ENCODE measurements around the gene SLC30A5.
"Not testable (repeated sequence)": the region's sequence is repeated elsewhere in the genome, so short reads cannot be mapped to it uniquely, and the experiment has no call there.

SLC30A5 gene

DNA sequence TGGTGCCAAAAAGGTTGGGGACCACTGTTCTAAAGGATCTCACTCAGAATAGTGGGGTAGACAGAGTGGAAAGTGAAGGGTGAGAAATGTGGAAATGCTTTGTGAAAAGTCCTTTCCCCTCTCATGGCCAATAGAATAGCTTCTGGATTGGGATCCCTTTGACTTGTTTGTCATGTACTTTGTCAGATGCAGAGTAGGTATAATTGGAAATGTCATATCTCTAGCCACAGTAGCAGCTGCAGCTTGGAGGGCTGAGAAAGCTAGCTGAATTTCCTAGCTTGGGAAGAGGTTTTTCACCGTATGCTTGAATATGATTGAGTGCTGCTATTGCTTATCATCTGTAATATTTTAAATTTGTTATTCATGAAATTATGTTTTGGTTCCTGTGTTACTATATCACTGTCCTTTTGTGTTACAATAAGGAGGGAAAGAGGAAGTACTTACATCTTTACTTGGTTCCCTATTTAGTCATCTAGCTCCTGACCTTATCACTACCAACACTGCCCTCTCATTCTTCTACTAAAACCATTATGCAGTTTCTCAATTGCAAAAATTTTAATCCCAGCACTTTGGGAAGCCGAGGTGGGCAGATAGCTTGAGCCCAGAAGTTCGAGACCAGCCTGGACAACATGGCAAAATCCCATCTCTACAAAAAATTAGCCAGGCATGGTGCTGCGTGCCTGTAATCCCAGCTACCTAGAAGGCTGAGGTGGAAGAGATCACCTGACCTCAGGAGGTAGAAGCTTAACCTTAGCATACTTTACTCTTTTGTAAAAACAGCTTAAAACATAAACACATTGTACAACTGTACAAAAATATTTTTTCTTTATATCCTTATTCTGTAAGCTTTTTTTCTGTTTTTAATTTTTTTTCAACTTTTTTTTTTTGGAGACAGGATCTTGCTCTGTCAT is 12.4 kb downstream of the SLC30A5 start:
- peak in 1 of 2 donors; percentile 69 for DNase-seq

DNA sequence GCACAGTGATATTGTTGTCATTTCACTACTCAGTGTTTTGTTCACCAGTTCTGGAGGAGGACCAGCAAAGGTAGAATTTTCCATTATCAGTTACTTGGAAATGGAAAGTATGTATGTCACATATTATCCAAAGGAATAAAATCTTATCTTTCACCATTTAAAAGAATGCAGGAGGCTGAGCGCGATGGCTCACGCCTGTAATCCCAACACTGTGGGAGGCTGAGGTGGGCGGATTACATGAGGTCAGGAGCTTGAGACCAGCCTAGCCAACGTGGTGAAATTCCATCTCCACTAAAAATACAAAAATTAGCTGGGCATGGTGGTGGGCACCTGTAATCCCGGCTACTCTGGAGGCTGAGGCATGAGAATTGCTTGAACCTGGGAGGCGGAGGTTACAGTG is 14.6 kb downstream of the SLC30A5 start:
- not testable (repeated sequence) for DNase-seq

DNA sequence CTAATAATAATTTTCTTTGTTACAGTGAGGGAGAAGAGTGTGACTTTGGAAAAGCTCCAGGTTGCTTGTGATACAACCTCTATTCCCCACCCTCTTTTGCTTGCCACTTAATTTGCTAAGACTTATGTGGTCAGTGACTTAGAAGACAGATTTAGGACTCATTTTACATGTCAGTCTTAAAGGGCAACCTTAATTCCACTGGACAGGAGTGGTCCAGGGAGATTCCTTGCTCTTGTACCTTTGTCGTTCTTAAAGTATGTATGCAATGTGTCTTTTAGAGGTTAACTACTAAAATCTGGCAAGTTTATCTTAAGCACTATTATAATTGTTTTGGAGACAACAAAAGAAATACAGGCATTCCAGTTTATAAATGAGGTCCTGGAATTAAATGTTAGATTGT is 20.0 kb downstream of the SLC30A5 start:
- DNase-seq = no peak

DNA sequence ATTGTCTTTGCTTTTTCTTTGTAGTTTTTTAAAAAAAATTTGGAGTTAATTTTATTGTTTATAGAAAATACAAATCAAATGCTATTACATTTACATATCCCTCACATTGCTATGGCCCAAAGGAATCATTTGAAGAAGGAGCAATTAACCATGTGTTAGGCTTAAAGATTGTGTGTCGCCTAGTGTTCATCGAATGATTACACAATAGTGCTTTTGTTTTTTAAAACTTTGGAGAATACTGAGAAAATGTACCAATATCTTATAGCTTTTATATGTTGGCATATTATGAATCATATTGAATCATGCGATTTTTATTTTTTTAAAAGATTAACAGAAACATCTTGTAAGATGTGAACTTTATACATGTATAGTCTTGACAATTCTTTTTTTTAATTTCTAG is 21.7 kb downstream of the SLC30A5 start:
- DNase-seq = no peak

DNA sequence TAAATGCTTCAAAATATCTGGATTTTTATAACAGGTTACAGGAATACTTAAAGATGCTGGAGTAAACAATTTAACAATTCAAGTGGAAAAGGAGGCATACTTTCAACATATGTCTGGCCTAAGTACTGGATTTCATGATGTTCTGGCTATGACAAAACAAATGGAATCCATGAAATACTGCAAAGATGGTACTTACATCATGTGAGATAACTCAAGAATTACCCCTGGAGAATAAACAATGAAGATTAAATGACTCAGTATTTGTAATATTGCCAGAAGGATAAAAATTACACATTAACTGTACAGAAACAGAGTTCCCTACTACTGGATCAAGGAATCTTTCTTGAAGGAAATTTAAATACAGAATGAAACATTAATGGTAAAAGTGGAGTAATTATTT is 35.6 kb downstream of the SLC30A5 start:
- no peak for DNase-seq

DNA sequence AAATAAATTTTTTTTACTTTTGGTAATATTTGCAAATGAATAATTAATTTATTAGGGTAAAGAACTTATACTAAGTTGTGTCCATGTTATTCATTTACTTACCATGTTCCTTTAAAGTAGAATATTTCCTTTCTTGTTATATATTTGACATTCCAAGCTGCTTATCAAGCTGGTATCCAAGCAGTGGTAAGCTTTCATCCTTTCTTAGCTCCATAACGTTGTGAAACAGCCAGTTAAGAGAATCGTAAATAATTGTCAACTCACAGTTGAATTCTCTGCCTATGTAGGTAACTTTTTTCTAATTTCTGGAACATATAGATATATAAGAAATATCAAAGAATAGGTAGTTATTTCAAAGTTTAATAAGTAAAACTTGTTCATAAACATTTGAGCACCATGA is 36.4 kb downstream of the SLC30A5 start:
- DNase-seq = no peak

DNA sequence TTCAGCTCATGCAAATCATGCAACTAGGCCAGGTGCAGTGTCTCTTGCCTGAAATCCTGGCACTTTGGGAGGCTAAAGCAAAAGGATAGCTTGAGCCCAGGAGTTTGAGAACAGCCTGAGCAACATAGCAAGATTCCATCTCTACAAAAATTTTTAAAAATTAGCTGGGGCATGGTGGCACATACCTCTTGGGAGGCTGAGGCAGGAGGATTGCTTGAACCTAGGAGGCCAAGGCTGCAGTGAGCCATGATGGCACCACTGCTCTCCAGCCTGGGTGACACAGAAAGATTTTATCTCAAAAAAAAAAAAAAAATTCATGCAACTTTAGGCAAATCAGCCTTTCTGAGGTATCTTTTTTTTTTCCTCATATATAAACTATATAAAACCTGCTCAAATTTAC is 37.5 kb downstream of the SLC30A5 start:
- no peak for DNase-seq

DNA sequence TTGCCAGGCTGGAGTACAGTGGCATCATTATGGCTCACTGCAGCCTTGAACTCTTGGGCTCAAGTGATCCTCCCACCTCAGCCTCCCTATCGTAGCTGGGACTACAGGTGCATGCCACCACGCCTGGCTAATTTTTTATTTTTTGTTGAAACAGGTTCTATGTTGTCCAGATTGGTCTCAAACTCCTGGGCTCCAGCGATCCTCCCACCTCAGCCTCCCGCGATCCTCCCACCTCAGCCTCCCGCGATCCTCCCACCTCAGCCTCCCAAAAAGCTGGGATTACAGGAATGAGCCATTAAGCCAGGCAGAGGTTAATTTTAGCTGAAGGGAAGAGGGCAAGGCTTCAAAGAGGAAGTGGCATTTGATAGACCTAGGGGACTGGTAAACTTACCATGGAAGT is 40.3 kb downstream of the SLC30A5 start:
- no peak for DNase-seq

DNA sequence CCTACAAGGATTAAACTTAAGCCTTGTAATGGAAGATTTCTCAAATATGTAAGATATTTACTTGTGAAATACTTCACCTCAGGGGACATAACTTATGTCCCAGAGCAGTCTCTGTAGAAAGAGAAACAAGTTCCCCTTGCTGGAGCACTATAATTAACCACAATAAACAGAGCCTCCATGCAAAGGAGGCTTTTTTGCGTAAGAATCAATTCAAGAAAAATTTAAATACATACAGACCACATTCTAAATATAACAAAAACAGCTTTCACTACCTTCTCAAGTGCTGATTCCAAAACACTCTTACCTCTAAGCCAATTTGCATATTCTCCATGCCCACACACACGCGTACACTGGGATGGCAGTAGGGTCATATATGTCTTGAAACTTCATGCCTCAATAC is 42.5 kb downstream of the SLC30A5 start:
- DNase-seq = no peak

DNA sequence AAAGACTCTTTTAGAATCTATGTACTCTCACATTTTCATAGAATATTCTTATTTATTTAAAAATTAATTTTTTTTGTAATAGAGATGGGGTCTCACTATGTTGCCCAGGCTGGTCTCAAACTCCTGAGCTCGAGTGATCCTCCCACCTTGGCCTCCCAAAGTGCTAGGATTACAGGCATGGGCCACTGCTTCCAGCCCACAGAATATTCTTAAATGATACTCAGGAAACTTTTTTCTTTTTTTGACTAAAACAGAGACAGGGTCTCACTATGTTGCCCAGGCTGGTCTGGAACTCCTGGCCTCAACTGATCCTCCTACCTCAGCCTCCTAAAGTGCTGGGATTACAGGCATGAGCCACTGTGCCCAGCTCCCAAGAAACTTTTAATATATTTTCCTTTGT is 43.4 kb downstream of the SLC30A5 start:
- not testable (repeated sequence) for DNase-seq

DNA sequence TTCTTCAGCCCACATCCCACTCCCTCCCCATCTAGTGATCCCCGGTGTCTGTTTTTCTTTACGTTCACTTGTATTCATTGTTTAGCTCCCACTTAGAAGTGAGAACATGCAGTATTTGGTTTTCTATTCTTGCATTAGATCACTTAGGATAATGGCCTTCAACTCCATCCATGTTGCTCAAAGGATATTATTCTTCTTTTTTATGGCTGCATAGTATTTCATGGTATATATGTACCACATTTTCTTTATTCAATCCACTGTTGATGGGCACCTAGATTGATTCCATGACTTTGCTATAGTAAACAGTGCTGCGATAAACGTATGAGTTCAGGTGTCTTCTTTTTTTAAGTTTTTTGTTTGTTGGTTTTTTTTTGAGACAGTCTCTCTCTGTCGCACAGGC is 44.0 kb downstream of the SLC30A5 start:
- no peak for DNase-seq

DNA sequence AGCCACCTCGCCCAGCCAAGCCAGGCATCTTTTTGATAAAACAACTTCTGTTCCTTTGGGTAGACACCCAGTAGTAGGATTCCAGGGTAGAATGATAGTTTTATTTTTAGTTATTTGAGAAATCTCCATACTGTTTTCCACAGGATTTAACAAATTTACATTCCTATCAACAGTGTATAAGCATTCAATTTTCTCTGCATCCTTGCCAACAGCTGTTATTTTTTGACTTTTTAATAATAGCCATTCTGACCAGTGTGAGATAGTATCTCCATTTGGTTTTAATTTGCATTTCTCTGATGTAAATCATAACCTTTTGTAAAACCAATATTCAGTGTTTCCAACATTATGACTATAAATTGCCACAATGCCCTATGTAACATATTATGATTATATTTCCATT is 45.0 kb downstream of the SLC30A5 start:
- DNase-seq = no peak

DNA sequence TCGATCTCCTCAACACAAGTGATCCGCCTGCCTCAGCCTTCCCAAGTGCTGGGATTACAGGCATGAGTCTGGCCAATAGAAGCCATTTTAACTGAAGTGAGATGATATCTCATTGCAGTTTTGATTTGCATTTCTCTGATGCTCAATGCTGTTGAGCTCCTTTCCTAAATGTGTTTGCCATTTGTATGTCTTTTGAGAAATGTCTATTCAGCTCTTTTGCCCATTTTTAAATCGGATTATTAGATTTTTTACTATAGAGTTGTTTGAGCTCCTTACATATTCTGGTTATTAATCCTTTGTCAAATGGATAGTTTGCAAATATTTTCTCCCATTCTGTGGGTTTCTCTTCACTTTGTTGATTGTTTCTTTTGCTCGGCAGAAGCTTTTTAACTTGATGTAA is 46.4 kb downstream of the SLC30A5 start:
- DNase-seq = not testable (repeated sequence)

DNA sequence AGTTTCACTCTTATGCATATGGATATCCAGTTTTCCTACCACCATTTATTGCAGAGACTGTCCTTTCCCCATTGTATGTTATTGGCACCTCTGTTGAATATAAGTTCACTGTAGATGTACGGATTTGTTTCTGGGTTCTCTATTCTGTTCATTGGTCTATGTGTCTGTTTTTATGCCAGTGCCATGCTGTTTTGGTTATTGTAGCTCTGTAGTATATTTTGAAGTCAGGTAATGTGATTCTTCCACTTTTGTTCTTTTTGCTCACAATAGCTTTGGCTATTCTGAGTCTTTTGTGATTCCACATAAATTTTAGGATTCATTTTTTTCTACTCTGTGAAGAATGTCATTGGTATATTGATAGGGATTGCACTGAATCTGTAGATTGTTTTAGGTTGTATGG is 47.0 kb downstream of the SLC30A5 start:
- no peak for DNase-seq

DNA sequence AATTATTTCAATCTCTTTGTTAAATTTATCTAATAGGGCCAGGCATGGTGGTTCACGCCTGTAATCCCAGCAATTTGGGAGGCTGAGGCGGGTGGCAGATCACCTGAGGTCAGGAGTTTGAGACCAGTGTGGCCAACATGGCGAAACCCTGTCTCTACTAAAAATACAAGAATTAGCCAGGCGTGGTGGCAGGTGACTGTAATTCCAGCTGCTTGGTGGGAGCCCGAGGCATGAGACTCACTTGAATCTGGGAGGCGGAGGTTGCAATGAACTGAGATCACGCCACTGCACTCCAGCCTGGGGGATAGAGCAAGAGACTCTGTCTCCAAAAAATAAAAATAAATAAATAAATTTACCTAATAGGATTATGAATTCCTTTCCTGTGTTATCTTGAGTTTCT is 54.8 kb downstream of the SLC30A5 start:
- DNase-seq = not testable (repeated sequence)

DNA sequence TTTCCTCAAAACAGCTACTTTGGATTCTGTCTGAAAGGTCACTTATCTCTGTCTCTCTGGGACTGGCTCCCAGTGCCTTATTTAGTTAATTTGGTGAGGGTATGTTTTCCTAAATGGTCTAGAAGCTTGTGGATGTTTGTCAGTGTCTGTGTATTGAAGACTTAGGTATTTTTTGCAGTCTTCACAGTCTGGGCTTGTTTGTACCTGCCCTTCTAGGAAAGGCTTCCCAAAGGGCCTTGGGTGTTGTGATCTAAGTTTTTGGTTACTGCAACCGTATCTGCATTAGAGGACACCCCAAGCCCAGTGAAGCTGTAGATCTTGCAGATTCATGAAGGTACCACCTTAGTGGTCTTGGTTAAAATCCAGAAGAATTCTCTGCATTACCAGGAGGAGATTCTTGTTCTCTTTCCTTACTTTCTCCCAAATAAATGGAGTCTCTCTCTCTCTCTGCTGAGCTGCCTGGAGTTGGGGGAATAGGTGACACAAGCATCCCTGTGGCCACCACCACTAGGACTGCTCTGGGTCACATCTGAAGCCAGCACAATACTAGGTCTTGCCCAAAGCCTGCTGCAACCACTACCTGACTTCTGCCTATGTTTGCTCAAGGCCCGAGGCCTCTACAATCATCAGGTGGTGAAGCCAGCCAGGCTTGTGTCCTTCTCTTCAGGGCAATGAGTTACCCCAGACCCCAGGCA is 55.3 kb downstream of the SLC30A5 start:
- no peak for DNase-seq

DNA sequence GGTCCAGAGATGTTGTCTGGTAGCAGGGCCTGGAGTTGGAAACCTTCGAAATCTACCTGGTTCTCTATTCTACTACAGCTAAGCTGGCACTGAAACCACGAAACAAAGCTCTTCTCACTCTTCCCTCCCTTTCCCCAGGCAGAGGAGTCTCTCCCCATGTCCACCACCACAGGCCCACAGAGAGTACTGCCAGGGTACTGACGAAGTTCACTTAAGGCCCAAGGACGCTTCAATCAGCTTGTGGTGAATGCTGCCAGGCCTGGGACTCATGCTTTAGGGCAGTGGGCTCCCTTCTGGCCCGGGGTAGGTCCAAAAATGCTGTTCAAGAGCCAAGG is 55.8 kb downstream of the SLC30A5 start:
- DNase-seq = no peak

DNA sequence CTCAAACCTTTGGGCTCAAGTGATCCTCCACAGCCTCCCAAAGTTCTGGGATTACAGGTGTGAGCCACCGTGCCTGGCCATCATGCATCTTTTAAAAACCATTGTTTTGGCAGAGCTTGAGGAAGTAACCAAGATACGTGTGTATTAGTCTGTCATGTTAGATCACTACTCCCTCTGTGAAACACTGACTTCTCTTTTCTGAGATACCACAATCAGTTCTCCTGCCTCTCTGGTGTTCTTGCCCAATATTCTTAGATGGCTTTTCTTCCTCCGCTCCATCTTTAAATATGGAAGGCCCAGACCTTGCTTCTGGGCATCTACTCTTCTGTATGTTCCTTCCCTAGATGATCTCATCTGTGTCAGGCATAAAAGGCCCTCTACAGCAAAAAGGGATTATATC is 58.9 kb downstream of the SLC30A5 start:
- DNase-seq = no peak

DNA sequence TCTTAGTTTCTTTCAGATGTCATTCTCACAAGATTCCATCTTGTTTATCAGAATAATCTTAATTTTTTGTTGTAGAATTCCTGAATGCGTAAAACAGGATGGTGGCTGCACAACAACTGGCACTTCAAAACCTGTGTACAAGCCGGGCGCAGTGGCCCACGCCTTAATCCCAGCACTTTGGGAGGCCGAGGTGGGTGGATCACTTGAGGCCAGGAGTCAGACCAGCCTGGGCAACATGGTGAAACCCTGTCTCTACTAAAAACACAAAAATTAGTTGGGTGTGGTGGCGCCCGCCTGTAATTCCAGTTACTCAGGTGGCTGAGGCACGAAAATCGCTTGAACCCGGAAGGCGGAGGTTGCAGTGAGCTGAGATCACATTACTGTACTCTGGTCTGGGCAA is 62.6 kb downstream of the SLC30A5 start:
- no peak for DNase-seq

DNA sequence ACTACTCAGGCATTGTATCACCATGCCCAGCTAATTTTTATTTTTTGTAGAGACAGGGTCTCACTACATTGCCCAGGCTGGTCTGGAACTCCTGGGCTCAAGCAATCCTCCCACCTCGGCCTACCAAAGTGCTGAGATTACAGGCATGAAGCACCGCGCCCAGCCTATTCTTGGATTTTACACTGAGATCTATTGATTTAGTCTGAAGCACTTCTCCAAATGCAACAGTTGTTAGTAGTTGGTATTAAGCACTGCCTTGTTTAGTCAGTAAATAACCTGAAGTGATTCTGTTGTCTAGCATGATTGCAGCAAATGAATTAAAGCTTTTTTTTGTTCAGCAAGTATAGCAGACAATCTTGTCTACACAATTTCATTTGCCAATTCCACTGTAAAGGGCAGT is 64.2 kb downstream of the SLC30A5 start:
- DNase-seq = no peak

DNA sequence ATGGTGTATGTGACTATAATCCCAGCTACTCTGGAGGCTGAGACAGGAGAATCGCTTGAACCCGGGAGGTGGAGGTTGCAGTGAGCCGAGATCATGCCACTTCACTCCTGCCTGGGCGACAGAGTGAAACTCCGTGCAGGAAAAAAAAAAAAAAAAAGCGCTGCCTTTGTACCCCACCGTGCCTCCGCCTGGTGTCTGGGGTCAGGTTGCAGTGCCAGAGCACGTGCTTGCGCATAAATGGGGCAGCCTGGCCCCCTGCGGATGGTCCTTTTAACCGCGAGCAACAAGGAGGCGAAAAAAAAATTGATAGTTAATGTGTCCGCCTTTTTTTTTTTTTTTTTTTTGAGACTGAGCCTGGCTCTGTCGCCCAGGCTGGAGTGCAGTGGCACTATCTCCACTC is 66.8 kb downstream of the SLC30A5 start:
- no peak for DNase-seq

DNA sequence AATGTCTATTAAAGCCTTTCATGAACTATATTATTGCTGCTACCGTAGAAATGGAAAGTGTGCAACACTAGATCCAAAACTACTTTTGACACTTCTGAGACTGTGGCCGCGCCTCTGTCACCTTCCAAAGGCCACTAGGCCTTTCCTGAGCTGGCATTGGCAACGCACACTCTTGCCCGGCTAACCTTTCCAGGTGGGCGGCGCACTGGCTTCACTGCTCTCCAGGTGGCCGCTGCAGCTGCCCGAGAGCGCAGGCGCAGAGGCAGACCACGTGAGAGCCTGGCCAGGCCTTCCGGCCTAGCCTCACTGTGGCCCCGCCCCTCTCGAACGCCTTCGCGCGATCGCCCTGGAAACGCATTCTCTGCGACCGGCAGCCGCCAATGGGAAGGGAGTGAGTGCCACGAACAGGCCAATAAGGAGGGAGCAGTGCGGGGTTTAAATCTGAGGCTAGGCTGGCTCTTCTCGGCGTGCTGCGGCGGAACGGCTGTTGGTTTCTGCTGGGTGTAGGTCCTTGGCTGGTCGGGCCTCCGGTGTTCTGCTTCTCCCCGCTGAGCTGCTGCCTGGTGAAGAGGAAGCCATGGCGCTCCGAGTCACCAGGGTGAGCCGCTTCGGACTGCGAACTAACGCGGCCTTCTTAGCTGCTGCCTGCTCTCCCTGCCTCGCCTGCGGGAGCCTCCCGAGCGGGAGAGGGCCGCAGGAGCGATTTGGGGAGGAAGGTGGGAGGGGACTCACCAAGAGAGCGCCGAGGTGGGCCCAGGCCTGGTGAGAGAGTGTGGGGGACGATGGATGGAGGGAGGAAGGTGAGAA is 73.1 kb downstream of the SLC30A5 start, which contains the start of gene CCNB1:
Gene CCNB1 (plus strand): TSS at position 465 of the 807 bp plus-strand sequence. CDS start 113 bp downstream, at position 578.
- DNase-seq = peak; percentile 84 to 95

DNA sequence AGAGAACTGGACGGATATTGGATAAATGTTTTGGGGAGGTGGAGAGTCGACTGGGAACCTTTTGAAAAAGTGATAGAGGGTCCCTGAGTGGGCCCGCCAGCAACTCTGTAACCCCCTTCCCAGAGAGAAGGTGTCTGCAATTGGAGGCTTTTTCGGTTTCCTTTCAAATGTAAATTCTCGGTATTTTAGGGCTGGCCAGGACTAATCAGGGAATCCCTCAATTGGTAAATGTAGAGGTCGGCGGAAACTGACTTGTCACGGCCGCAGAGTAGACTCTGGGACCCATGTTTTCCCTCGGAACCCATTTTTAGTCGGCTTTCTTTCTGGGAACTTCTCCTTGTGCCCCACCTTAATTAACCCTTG is 73.7 kb downstream of the SLC30A5 start:
- no peak for DNase-seq

DNA sequence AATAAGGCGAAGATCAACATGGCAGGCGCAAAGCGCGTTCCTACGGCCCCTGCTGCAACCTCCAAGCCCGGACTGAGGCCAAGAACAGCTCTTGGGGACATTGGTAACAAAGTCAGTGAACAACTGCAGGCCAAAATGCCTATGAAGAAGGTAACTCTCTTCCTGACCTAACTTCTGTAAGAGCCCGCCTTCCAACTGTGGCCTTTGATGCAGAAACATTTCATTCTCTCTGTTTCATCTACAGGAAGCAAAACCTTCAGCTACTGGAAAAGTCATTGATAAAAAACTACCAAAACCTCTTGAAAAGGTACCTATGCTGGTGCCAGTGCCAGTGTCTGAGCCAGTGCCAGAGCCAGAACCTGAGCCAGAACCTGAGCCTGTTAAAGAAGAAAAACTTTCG is 74.1 kb downstream of the SLC30A5 start:
- DNase-seq = no peak
